HEK293 (cell line): ENCODE data around the gene FUBP1.

Experiments used
- BCL11B ChIP-seq: fragments of 450-650 bp; formaldehyde crosslinking; IDR thresholded peaks from 2 replicates; pipeline ENCODE4 v1.5.1; 2016; ENCODE audit warnings: low read depth, missing biosample characterization, missing genetic modification characterization
- HOXA7 ChIP-seq: sonication (generic); formaldehyde crosslinking; IDR thresholded peaks from 2 replicates; pipeline ENCODE4 v1.8.1; 2022; ENCODE audit warnings: missing genetic modification reagents, borderline replicate concordance
- KLF16 ChIP-seq: fragments of 450-650 bp; formaldehyde crosslinking; IDR thresholded peaks from 2 replicates; pipeline ENCODE4 v1.5.1; 2017; ENCODE audit warnings: missing biosample characterization, missing genetic modification characterization
- KLF8 ChIP-seq: fragments of 450-650 bp; formaldehyde crosslinking; IDR thresholded peaks from 2 replicates; pipeline ENCODE4 v1.5.1; 2016; ENCODE audit warnings: missing biosample characterization, missing genetic modification characterization
- PRDM1 ChIP-seq: fragments of 450-650 bp; formaldehyde crosslinking; IDR thresholded peaks from 2 replicates; pipeline ENCODE4; 2016; ENCODE audit warnings: missing biosample characterization, missing genetic modification characterization
- ZBTB20 ChIP-seq: fragments of 450-650 bp; formaldehyde crosslinking; IDR thresholded peaks from 2 replicates; pipeline ENCODE4 v1.5.1; 2016; ENCODE audit warnings: missing biosample characterization, missing genetic modification characterization
- ZBTB7A ChIP-seq: fragments of 450-650 bp; formaldehyde crosslinking; IDR thresholded peaks from 2 replicates; pipeline ENCODE4 v1.5.1; 2016; ENCODE audit warnings: low read depth, missing biosample characterization, missing genetic modification characterization
- ZEB2 ChIP-seq: fragments of 450-650 bp; formaldehyde crosslinking; IDR thresholded peaks from 2 replicates; pipeline ENCODE4 v1.5.1; 2016; ENCODE audit warnings: missing biosample characterization, missing genetic modification characterization
- ZFP3 ChIP-seq: fragments of 450-650 bp; formaldehyde crosslinking; IDR thresholded peaks from 2 replicates; pipeline ENCODE4 v1.5.1; 2016; ENCODE audit warnings: low read depth, missing biosample characterization, missing genetic modification characterization
- ZFP41 ChIP-seq: fragments of 450-650 bp; formaldehyde crosslinking; IDR thresholded peaks from 2 replicates; pipeline ENCODE4 v1.5.1; 2016; ENCODE audit warnings: missing biosample characterization, missing genetic modification characterization, borderline replicate concordance
- ZNF138 ChIP-seq: fragments of 450-650 bp; formaldehyde crosslinking; IDR thresholded peaks from 2 replicates; pipeline ENCODE4 v1.5.1; 2016; ENCODE audit warnings: missing biosample characterization, missing genetic modification characterization, borderline replicate concordance
- ZNF211 ChIP-seq: fragments of 450-650 bp; formaldehyde crosslinking; IDR thresholded peaks from 2 replicates; pipeline ENCODE4 v1.5.1; 2016; ENCODE audit warnings: low read depth, missing biosample characterization, missing genetic modification characterization
- ZNF214 ChIP-seq: fragments of 450-650 bp; formaldehyde crosslinking; IDR thresholded peaks from 2 replicates; pipeline ENCODE4 v1.5.1; 2017; ENCODE audit warnings: missing biosample characterization, mild to moderate bottlenecking, missing genetic modification characterization, borderline replicate concordance
- ZNF391 ChIP-seq: fragments of 450-650 bp; formaldehyde crosslinking; IDR thresholded peaks from 2 replicates; pipeline ENCODE4 v1.5.1; 2016; ENCODE audit warnings: low read depth, missing biosample characterization, missing genetic modification characterization, borderline replicate concordance
- ZNF394 ChIP-seq: fragments of 450-650 bp; formaldehyde crosslinking; IDR thresholded peaks from 2 replicates; pipeline ENCODE4 v1.5.1; 2016; ENCODE audit warnings: missing biosample characterization, missing genetic modification characterization, mild to moderate bottlenecking, moderate library complexity, borderline replicate concordance
- ZNF426 ChIP-seq: fragments of 450-650 bp; formaldehyde crosslinking; IDR thresholded peaks from 2 replicates; pipeline ENCODE4 v1.5.1; 2017; ENCODE audit warnings: missing biosample characterization, missing genetic modification characterization, mild to moderate bottlenecking, inconsistent platforms, moderate library complexity
- ZNF449 ChIP-seq: fragments of 450-650 bp; formaldehyde crosslinking; IDR thresholded peaks from 2 replicates; pipeline ENCODE4 v1.5.1; 2017; ENCODE audit warnings: missing biosample characterization, mild to moderate bottlenecking, missing genetic modification characterization, moderate library complexity
- ZNF560 ChIP-seq: fragments of 450-650 bp; formaldehyde crosslinking; IDR thresholded peaks from 2 replicates; pipeline ENCODE4 v1.5.1; 2017; ENCODE audit warnings: missing biosample characterization, missing genetic modification characterization, borderline replicate concordance
- ZNF621 ChIP-seq: fragments of 450-650 bp; formaldehyde crosslinking; IDR thresholded peaks from 2 replicates; pipeline ENCODE4 v1.5.1; 2017; ENCODE audit warnings: missing biosample characterization, missing genetic modification characterization
- ZNF626 ChIP-seq: fragments of 450-650 bp; sonication (Bioruptor Pico); formaldehyde crosslinking; IDR thresholded peaks from 2 replicates; pipeline ENCODE4 v1.5.1; 2018; ENCODE audit warnings: missing biosample characterization, missing genetic modification characterization, inconsistent platforms
- ZNF660 ChIP-seq: fragments of 450-650 bp; IDR thresholded peaks from 2 replicates; pipeline ENCODE4 v1.5.1; 2018; ENCODE audit warnings: missing biosample characterization, mild to moderate bottlenecking, missing genetic modification characterization
- ZNF664 ChIP-seq: fragments of 450-650 bp; formaldehyde crosslinking; IDR thresholded peaks from 2 replicates; pipeline ENCODE4 v1.5.1; 2016; ENCODE audit warnings: missing biosample characterization, missing genetic modification characterization
- ZNF670 ChIP-seq: fragments of 450-650 bp; formaldehyde crosslinking; IDR thresholded peaks from 2 replicates; pipeline ENCODE4 v1.5.1; 2016; ENCODE audit warnings: missing biosample characterization, missing genetic modification characterization, low read depth
- ZNF768 ChIP-seq: fragments of 450-650 bp; formaldehyde crosslinking; IDR thresholded peaks from 2 replicates; pipeline ENCODE4 v1.5.1; 2018; ENCODE audit warnings: missing biosample characterization, mild to moderate bottlenecking, missing genetic modification characterization
- ZNF791 ChIP-seq: fragments of 450-650 bp; formaldehyde crosslinking; IDR thresholded peaks from 2 replicates; pipeline ENCODE4 v1.5.1; 2016; ENCODE audit warnings: missing biosample characterization, missing genetic modification characterization
- ZNF830 ChIP-seq: fragments of 450-650 bp; IDR thresholded peaks from 2 replicates; pipeline ENCODE4 v1.5.0; 2018; ENCODE audit warnings: missing biosample characterization, missing genetic modification characterization, low read depth, mild to moderate bottlenecking, moderate library complexity
- ZXDB ChIP-seq: fragments of 450-650 bp; formaldehyde crosslinking; IDR thresholded peaks from 2 replicates; pipeline ENCODE4 v1.5.1; 2016; ENCODE audit warnings: missing biosample characterization, missing genetic modification characterization
- TF ChIP-seq, protein P1 (sequence below): fragments of 450-650 bp; formaldehyde crosslinking; IDR thresholded peaks from 2 replicates; pipeline ENCODE4 v1.5.1; 2017; ENCODE audit warnings: missing biosample characterization, missing genetic modification characterization
- TF ChIP-seq, protein P2 (sequence below): fragments of 450-650 bp; formaldehyde crosslinking; IDR thresholded peaks from 2 replicates; pipeline ENCODE4 v1.5.1; 2016; ENCODE audit warnings: missing biosample characterization, missing genetic modification characterization
- TF ChIP-seq, protein P3 (sequence below): sonication (generic); formaldehyde crosslinking; IDR thresholded peaks from 2 replicates; pipeline ENCODE4 v1.8.1; 2022; ENCODE audit warnings: mild to moderate bottlenecking, moderate library complexity, missing genetic modification reagents
- TF ChIP-seq, protein P4 (sequence below): fragments of 450-650 bp; formaldehyde crosslinking; IDR thresholded peaks from 2 replicates; pipeline ENCODE4 v1.5.1; 2016; ENCODE audit warnings: missing biosample characterization, missing genetic modification characterization
- TF ChIP-seq, protein P5 (sequence below): fragments of 450-650 bp; formaldehyde crosslinking; IDR thresholded peaks from 2 replicates; pipeline ENCODE4; 2016; ENCODE audit warnings: missing biosample characterization, missing genetic modification characterization

FUBP1 gene

GRCh38 chr1:78005755-78006154 is 26.9 kb upstream of the FUBP1 start (continued):
- peak; percentile 43; the same call in 1 of the 2 replicates for TF ChIP-seq ZNF449 (tag by site-specific recombination)
- TF ChIP-seq KLF8: no peak
- no peak for TF ChIP-seq KLF16 (tag by site-specific recombination)
- peak; percentile 73 for TF ChIP-seq ZEB2
- TF ChIP-seq ZNF394 (tag by site-specific recombination): no peak
- TF ChIP-seq, protein P1, sequence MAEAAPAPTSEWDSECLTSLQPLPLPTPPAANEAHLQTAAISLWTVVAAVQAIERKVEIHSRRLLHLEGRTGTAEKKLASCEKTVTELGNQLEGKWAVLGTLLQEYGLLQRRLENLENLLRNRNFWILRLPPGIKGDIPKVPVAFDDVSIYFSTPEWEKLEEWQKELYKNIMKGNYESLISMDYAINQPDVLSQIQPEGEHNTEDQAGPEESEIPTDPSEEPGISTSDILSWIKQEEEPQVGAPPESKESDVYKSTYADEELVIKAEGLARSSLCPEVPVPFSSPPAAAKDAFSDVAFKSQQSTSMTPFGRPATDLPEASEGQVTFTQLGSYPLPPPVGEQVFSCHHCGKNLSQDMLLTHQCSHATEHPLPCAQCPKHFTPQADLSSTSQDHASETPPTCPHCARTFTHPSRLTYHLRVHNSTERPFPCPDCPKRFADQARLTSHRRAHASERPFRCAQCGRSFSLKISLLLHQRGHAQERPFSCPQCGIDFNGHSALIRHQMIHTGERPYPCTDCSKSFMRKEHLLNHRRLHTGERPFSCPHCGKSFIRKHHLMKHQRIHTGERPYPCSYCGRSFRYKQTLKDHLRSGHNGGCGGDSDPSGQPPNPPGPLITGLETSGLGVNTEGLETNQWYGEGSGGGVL: no peak
- no peak for TF ChIP-seq ZFP3 (tag by site-specific recombination)
- no peak for TF ChIP-seq ZNF621
- TF ChIP-seq, protein P2, sequence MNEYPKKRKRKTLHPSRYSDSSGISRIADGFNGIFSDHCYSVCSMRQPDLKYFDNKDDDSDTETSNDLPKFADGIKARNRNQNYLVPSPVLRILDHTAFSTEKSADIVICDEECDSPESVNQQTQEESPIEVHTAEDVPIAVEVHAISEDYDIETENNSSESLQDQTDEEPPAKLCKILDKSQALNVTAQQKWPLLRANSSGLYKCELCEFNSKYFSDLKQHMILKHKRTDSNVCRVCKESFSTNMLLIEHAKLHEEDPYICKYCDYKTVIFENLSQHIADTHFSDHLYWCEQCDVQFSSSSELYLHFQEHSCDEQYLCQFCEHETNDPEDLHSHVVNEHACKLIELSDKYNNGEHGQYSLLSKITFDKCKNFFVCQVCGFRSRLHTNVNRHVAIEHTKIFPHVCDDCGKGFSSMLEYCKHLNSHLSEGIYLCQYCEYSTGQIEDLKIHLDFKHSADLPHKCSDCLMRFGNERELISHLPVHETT (tag by site-specific recombination): no peak
- TF ChIP-seq PRDM1 (tag by site-specific recombination): peak; percentile 79
- 0 out of 2 replicates have a peak, but pooled peaks have one; percentile 43 for TF ChIP-seq ZXDB (tag by site-specific recombination)
- TF ChIP-seq, protein P3, sequence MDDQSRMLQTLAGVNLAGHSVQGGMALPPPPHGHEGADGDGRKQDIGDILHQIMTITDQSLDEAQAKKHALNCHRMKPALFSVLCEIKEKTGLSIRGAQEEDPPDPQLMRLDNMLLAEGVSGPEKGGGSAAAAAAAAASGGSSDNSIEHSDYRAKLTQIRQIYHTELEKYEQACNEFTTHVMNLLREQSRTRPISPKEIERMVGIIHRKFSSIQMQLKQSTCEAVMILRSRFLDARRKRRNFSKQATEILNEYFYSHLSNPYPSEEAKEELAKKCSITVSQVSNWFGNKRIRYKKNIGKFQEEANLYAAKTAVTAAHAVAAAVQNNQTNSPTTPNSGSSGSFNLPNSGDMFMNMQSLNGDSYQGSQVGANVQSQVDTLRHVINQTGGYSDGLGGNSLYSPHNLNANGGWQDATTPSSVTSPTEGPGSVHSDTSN: no peak
- TF ChIP-seq, protein P4, sequence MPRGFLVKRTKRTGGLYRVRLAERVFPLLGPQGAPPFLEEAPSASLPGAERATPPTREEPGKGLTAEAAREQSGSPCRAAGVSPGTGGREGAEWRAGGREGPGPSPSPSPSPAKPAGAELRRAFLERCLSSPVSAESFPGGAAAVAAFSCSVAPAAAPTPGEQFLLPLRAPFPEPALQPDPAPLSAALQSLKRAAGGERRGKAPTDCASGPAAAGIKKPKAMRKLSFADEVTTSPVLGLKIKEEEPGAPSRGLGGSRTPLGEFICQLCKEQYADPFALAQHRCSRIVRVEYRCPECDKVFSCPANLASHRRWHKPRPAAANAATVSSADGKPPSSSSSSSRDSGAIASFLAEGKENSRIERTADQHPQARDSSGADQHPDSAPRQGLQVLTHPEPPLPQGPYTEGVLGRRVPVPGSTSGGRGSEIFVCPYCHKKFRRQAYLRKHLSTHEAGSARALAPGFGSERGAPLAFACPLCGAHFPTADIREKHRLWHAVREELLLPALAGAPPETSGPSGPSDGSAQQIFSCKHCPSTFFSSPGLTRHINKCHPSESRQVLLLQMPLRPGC (tag by site-specific recombination): peak; percentile 84; the same call in 1 of the 2 replicates
- TF ChIP-seq, protein P5, sequence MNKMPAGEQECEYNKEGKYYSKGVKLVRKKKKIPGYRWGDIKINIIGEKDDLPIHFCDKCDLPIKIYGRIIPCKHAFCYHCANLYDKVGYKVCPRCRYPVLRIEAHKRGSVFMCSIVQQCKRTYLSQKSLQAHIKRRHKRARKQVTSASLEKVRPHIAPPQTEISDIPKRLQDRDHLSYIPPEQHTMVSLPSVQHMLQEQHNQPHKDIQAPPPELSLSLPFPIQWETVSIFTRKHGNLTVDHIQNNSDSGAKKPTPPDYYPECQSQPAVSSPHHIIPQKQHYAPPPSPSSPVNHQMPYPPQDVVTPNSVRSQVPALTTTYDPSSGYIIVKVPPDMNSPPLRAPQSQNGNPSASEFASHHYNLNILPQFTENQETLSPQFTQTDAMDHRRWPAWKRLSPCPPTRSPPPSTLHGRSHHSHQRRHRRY (tag by site-specific recombination): no peak
- TF ChIP-seq ZNF670 (tag by site-specific recombination): no peak
- TF ChIP-seq BCL11B: no peak
- TF ChIP-seq ZNF626 (tag by site-specific recombination): 0 out of 2 replicates have a peak, but pooled peaks have one; percentile 21
- TF ChIP-seq ZNF660 (tag by site-specific recombination): peak; percentile 67
- TF ChIP-seq ZNF214 (tag by site-specific recombination): no peak
- no peak for TF ChIP-seq ZNF791
- no peak for TF ChIP-seq ZNF560
- TF ChIP-seq ZNF664 (tag by site-specific recombination): peak; percentile 74
- no peak for TF ChIP-seq ZNF768 (tag by site-specific recombination)
- TF ChIP-seq ZFP41: no peak
- no peak for TF ChIP-seq ZBTB7A
- no peak for TF ChIP-seq ZNF830 (tag by site-specific recombination)
- no peak for TF ChIP-seq HOXA7 (CRISPR knock-in tag)
- no peak for TF ChIP-seq ZNF426 (tag by site-specific recombination)
- no peak for TF ChIP-seq ZNF211
- no peak for TF ChIP-seq ZNF138 (tag by site-specific recombination)
- TF ChIP-seq ZNF391 (tag by site-specific recombination): no peak
- TF ChIP-seq ZBTB20 (tag by site-specific recombination): no peak
